Progenitor cell of endocrine pancreas (in vitro differentiated cells): ENCODE data around the gene BMERB1. TPM values are rescaled to one million over a fixed set of nuclear protein-coding genes. Genes with fewer than 3 reads are reported as not detected.
A peak's percentile ranks its signal among the peaks of the same experiment; 100 is the strongest.

Experiments
- DNase-seq: peaks from one replicate; pipeline ENCODE4 v3.0.0; 2021; ENCODE audit warnings: low spot score; ENCODE audit not compliant: unreplicated experiment
- H3K27ac Mint-ChIP-seq: 2 replicates; pipeline ENCODE4 v1.8.0; 2021; ENCODE audit warnings: mild to moderate bottlenecking, moderate library complexity, mixed read lengths
- H3K27me3 Mint-ChIP-seq: 2 replicates; pipeline ENCODE4 v1.8.0; 2021; ENCODE audit warnings: mixed read lengths
- H3K36me3 Mint-ChIP-seq: 2 replicates; pipeline ENCODE4 v1.8.0; 2022; ENCODE audit warnings: mixed read lengths; ENCODE audit not compliant: insufficient read depth
- H3K4me1 Mint-ChIP-seq: 2 replicates; pipeline ENCODE4 v1.8.0; 2021; ENCODE audit warnings: low read depth, mixed read lengths
- H3K4me3 Mint-ChIP-seq: 2 replicates; pipeline ENCODE4 v1.8.0; 2021; ENCODE audit warnings: low read depth, mild to moderate bottlenecking, moderate library complexity, mixed read lengths
- H3K9me3 Mint-ChIP-seq: 2 replicates; pipeline ENCODE4 v1.8.0; 2021; ENCODE audit warnings: low read depth, mixed read lengths
- total RNA-seq: library from RNA; stranded (reverse); gene quantifications from 2 replicates; pipeline ENCODE4 v1.2.1, GENCODE V29; 2021
- TF ChIP-seq, protein P1 (sequence below): fragments of 200-600 bp; sonication (generic); IDR thresholded peaks from one replicate; pipeline ENCODE4 v1.5.0; 2021; ENCODE audit warnings: antibody characterized with exemption, mild to moderate bottlenecking; ENCODE audit not compliant: unreplicated experiment

BMERB1 gene
- total RNA-seq, 1 donor from 2014 or later = 13.5 TPM

DNA sequence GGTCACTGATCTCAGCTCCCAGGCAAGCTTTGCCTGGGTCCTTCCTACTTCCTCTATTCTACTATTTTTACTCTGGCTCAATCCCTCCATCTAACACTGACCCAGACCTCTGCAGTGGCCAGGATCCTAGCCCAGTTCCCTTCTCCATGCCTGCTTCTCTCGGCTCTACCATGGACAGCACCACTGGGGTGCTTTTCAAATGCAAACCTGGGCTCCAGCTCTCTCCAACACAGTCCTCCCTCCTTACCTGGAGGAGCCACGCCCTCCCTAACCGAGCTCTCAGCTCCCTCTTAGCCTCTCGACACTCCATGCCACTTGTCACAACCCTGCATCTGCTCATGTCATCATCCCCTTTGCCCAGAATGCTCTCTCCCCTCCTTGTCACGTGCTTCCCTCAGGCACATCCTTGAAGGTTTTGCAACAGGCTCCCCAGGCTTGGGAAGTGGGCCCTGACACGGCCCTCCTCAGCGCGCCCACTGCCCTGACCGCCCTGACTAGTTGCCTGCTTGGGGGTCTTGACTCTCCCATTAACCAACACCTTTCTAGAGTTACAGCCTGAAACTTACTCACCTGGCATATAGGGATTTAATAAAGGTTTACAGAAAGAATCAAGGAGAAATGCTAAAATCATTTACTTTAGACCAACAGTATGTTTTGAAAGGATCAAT, 167.0 kb downstream of the BMERB1 start:
- peaks cover 38% of the 10 kb centered on the region for H3K36me3 Mint-ChIP-seq
- TF ChIP-seq, protein P1, sequence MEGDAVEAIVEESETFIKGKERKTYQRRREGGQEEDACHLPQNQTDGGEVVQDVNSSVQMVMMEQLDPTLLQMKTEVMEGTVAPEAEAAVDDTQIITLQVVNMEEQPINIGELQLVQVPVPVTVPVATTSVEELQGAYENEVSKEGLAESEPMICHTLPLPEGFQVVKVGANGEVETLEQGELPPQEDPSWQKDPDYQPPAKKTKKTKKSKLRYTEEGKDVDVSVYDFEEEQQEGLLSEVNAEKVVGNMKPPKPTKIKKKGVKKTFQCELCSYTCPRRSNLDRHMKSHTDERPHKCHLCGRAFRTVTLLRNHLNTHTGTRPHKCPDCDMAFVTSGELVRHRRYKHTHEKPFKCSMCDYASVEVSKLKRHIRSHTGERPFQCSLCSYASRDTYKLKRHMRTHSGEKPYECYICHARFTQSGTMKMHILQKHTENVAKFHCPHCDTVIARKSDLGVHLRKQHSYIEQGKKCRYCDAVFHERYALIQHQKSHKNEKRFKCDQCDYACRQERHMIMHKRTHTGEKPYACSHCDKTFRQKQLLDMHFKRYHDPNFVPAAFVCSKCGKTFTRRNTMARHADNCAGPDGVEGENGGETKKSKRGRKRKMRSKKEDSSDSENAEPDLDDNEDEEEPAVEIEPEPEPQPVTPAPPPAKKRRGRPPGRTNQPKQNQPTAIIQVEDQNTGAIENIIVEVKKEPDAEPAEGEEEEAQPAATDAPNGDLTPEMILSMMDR = no peak

DNA sequence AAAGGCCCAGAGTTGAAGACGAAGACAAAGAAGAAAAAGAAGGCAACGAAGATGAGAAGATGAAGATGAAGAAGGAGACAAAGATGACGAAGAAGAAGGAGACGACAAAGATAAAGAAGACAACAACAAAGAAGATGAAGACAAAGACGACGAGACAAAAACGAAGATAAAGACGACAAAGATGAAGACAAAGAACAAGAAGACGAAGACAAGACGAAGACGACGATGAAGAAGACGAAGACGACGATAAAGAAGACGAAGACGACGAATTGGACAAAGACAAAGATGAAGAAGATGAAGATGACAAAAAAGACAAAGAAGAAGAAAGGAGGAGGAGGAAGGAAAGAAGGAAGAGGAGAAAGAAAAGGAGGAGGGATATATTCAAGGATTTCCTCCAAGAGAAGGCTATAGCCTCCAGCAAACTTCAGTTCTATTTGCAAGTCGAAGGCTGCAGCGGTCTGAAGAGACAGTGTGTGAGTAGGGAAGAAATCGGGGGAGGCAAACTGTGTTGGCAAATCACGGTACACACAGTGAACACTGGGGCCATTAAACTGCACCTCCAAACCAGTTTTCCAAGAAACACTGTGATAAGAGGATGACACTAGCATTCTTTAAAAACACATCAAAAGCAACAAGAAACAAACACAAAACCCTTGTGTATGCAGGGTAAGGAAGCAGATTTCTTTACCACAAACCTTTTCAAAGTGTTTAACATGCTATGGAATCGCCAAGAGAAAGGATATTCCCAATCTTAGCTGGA, 168.1 kb downstream of the BMERB1 start:
- Mint-ChIP-seq H3K4me3 (no peak overlapping the region), H3K27me3 (no peaks in the 10 kb centered on the region), H3K27ac (no peak overlapping the region), H3K4me1 (no peaks in the 10 kb centered on the region), H3K36me3 (peaks cover 36% of the 10 kb centered on the region), H3K9me3 (no peaks in the 10 kb centered on the region)
- DNase-seq = no peak
- TF ChIP-seq, protein P1 = no peak

More for the DNA sequence above, 167.0 kb downstream of the BMERB1 start:
- Mint-ChIP-seq H3K27me3 (no peaks in the 10 kb centered on the region), H3K4me3 (no peak overlapping the region), H3K9me3 (no peaks in the 10 kb centered on the region), H3K27ac (peak overlapping the region; percentile 31), H3K4me1 (no peaks in the 10 kb centered on the region)
- DNase-seq = no peak

DNA sequence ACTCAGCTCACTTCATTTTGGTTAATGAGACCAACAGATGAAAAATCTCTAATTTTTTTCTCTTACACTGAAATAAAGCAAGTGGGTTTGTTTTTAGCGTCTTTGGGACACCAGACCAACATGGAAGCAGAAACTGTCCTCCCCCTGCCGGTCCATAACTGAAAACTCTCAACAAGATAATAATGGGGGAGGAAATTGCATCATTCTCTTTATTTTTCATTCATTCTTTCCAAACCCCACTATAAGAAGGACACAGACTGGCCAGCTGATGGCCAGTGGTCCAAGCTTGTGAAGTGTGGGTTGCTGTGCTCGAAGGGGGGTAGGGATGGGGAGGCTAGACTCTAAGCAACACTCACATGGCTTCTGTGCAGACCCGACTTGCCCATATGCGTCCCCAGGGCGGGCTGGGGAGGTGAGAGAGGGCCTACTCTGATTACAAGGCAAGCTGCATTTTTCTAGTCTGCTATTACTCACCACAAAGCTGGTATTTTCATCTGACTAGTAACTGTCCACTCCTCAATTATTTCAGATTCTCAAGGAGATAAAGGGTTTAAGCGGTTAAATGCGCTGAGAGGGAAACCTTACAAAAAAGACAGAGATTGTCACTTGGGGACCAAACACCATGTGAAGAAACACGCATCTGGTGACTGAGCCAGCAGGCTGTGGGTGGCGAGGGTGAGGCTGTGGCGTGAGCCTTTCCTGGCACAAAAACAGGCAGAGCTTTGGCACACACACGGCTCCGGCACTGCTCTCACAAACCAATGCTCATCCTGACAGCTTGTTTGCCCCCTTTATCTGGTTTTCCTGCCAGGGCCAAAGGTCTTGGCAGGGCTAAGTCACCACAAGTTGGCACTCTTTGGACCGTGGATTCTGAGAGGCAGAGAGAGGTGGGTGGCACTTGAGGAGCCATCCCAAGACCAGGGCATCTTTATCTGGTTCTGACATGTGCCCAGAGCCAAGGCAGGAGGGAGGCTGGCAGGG, 170.4 kb downstream of the BMERB1 start:
- no peaks in the 10 kb centered on the region for H3K4me1 Mint-ChIP-seq
- H3K36me3 Mint-ChIP-seq = peaks cover 42% of the 10 kb centered on the region
- H3K27ac Mint-ChIP-seq = no peak overlapping the region
- TF ChIP-seq, protein P1 = no peak
- no peak for DNase-seq
- no peak overlapping the region for H3K4me3 Mint-ChIP-seq
- no peaks in the 10 kb centered on the region for H3K27me3 Mint-ChIP-seq
- no peaks in the 10 kb centered on the region for H3K9me3 Mint-ChIP-seq

DNA sequence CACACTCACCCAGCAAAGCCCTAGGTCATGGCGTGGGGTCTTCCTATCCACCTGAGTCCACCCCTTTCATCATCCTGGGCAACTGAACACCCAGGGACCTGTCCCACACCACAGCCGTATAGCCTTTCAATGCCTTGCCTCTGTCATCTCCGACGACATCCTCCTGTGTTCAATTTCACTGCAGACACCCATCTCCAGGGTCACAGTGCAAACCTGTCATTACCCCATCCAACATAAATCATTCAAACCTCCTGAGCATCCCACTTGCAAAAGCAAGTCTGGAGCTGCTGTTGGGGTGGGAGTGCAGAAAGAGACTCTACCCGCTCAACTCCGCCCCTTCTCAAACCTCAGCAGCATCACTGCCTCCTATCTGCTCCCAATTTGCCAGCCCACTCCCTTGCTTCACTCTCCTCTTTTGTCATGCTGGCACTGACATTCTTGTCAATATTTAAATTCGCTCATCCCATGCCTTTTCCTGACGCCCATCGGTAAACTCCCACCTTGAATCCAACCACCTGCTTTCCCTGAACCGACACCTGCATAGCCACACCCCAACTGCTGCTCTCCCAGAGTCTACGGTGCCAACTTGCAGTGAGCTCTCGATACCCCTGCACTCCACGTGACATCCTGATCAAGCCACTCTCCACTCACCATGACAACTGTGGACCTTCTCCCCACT, 171.6 kb downstream of the BMERB1 start:
- Mint-ChIP-seq H3K27me3 (no peaks in the 10 kb centered on the region), H3K27ac (no peak overlapping the region), H3K4me3 (no peak overlapping the region), H3K4me1 (no peaks in the 10 kb centered on the region), H3K9me3 (no peaks in the 10 kb centered on the region), H3K36me3 (peaks cover 44% of the 10 kb centered on the region)
- TF ChIP-seq, protein P1 = no peak
- no peak for DNase-seq
